NCI-H748 (cell line): ENCODE measurements around the gene ZNF738.
"Not testable (repeated sequence)": the region's sequence is repeated elsewhere in the genome, so short reads cannot be mapped to it uniquely, and the experiment has no call there.

ENCODE experiments used
- DNase-seq: peaks from one replicate; lab custom pipeline; 2025; ENCODE audit not compliant: unreplicated experiment; lab: John Stamatoyannopoulos, UW

Gene ZNF738

GRCh38 chr19:21358768-21359451 is at the start of gene ZNF738:
Gene ZNF738 (plus strand): TSS chr19:21359000. CDS start chr19:21359141, 141 bp downstream.
- peak; percentile 98 for DNase-seq

GRCh38 chr19:21312807-21313206 is 46.0 kb upstream of the ZNF738 start:
- DNase-seq, result not testable (repeated sequence)

- DNase-seq, result no peak
Observed at GRCh38 chr19:21314676-21315075, 44.1 kb upstream of the ZNF738 start.

- peak; percentile 32 for DNase-seq
Observed at GRCh38 chr19:21317821-21318220, 41.0 kb upstream of the ZNF738 start.

- no peak for DNase-seq
Observed at GRCh38 chr19:21321134-21321533, 37.7 kb upstream of the ZNF738 start.

GRCh38 chr19:21321996-21322395 is 36.8 kb upstream of the ZNF738 start:
- DNase-seq, result no peak

- no peak for DNase-seq
Observed at GRCh38 chr19:21322528-21322927, 36.3 kb upstream of the ZNF738 start.

GRCh38 chr19:21323000-21323399 is 35.8 kb upstream of the ZNF738 start:
- DNase-seq, result no peak

- DNase-seq, result no peak
Observed at GRCh38 chr19:21326169-21326568, 32.6 kb upstream of the ZNF738 start.

- peak; percentile 72 for DNase-seq
Observed at GRCh38 chr19:21328406-21328805, 30.4 kb upstream of the ZNF738 start.

- peak; percentile 97 for DNase-seq
Observed at GRCh38 chr19:21328885-21329605, 29.8 kb upstream of the ZNF738 start, which contains the start of gene ZNF708. Gene ZNF708 (minus strand): TSS chr19:21329410. CDS start chr19:21329212, 198 bp downstream.

- DNase-seq, result no peak
Observed at GRCh38 chr19:21335721-21336120, 23.1 kb upstream of the ZNF738 start.

- not testable (repeated sequence) for DNase-seq
Observed at GRCh38 chr19:21344841-21345240, 14.0 kb upstream of the ZNF738 start.

GRCh38 chr19:21352830-21353229 is 6.0 kb upstream of the ZNF738 start:
- no peak for DNase-seq

GRCh38 chr19:21362291-21362690 is 3.5 kb downstream of the ZNF738 start:
- DNase-seq, result no peak

GRCh38 chr19:21383980-21384582 is 25.3 kb downstream of the ZNF738 start:
- no peak for DNase-seq

- DNase-seq, result no peak
Observed at GRCh38 chr19:21396121-21396520, 37.3 kb downstream of the ZNF738 start.

GRCh38 chr19:21396893-21397572 is 38.2 kb downstream of the ZNF738 start, which contains the start of gene ZNF493:
Gene ZNF493 (plus strand): TSS chr19:21397133. CDS start chr19:21397238, 105 bp downstream.
- peak; percentile 97 for DNase-seq

- no peak for DNase-seq
Observed at GRCh38 chr19:21398851-21399250, 40.1 kb downstream of the ZNF738 start.

GRCh38 chr19:21402303-21402985 is 43.6 kb downstream of the ZNF738 start:
- no peak for DNase-seq

- no peak for DNase-seq
Observed at GRCh38 chr19:21410166-21410565, 51.4 kb downstream of the ZNF738 start.
